Measurements from ENCODE around the gene FBXO7.

The FBXO7 gene

DNA sequence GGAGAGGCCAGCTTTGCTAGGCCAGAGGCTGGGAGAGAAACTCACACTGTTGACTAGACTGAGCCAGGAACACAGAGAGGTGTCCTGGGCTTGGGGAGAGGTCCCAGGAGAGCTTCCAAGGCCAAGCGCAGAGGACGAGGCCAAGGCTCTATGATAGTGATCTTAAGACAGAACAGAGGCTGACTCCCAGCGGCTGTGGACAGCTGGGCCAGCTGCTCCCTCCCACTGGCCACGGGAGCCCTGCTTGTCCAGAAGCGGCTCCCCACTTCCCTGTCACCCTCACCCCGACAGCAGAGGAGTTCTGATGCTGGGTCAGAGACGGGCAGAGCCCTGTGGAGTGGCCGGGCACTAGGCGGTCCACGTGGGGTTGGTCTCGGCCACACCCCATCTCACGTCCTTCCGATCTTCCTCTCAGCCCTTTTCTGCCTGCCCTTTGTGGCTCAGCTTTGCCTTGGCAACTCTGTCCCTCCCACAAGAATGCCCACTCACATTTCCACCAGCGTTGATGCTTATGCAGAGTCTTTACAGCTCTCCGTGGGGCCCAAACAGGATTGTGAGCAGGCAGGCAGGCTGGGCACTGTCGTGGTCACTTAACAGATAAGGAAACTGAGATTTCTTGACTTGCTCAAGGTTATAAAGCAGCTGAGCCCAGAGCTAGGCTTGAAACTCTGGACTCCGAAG is 68.2 kb downstream of the FBXO7 start:
- H3K36me3 ChIP-seq, result no peaks in the 10 kb centered on the region
- H3K27me3 ChIP-seq, result peaks cover 5% of the 10 kb centered on the region
- TF ChIP-seq, protein P1, sequence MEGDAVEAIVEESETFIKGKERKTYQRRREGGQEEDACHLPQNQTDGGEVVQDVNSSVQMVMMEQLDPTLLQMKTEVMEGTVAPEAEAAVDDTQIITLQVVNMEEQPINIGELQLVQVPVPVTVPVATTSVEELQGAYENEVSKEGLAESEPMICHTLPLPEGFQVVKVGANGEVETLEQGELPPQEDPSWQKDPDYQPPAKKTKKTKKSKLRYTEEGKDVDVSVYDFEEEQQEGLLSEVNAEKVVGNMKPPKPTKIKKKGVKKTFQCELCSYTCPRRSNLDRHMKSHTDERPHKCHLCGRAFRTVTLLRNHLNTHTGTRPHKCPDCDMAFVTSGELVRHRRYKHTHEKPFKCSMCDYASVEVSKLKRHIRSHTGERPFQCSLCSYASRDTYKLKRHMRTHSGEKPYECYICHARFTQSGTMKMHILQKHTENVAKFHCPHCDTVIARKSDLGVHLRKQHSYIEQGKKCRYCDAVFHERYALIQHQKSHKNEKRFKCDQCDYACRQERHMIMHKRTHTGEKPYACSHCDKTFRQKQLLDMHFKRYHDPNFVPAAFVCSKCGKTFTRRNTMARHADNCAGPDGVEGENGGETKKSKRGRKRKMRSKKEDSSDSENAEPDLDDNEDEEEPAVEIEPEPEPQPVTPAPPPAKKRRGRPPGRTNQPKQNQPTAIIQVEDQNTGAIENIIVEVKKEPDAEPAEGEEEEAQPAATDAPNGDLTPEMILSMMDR (IDR thresholded peaks at IDR 0.05), result no peak
- H3K4me1 ChIP-seq (ENCODE audit: control insufficient read depth in 1 of 2, insufficient read depth in 1 of 2, low read depth in 1 of 2, low read length in 1 of 2), result no peaks in the 10 kb centered on the region
- no peaks in the 10 kb centered on the region for H3K9me3 ChIP-seq
- no peak overlapping the region for H3K27ac ChIP-seq
- no peak overlapping the region for H3K4me3 ChIP-seq (ENCODE audit: low read depth in 1 of 2, low read length in 1 of 2)

DNA sequence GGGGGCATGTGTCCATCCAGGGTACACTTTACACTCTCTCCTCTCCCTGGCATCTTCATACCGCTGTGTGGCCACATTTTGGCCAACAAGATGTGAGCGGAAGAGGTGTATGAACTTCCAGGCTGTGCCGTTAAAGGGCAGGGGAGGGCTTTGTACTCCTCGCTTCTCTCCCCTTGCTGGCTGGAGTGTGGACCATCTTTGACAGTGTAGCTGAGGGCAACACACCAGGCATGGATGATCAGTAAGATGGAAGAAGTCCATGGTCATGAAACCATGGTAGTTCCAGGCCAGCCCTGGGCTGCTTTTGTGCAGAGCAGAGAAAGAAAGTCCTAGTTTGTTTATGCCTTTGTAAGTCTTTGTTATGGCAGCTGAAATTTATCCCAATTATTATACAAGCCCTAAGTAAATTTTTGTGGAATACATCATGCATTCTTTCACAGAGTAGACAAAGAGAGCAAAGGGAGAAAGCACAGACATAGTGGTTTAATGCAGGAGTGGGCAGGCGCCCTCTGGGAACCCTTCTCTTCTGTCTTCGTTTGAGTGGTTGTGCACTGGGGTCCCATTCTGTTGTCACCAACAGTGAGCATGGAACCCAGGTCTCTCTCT is 70.4 kb downstream of the FBXO7 start:
- Histone ChIP-seq H3K27ac (no peak overlapping the region), H3K27me3 (peaks cover 1% of the 10 kb centered on the region)
- TF ChIP-seq, protein P1 (IDR thresholded peaks at IDR 0.05), result no peak

DNA sequence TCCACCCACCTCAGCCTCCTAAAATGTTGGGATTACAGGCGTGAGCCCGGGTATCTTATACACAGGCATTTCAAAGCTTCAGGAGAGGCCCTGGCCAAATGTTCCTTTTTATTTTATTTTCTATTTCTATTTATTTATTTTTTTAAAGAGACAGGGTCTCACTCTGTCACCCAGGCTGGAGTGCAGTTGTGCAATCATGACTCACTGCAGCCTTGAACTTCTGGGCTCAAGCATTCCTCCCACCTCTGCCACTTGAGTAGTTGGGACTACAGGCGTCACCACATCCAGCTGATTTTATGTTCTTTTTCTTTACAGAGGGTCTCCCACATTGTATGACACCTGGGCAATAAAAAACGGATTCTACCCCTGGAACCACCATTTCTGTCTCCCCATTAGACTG is 71.2 kb downstream of the FBXO7 start:
- no peaks in the 10 kb centered on the region for H3K36me3 ChIP-seq
- TF ChIP-seq, protein P1 (IDR thresholded peaks at IDR 0.05), result no peak
- no peaks in the 10 kb centered on the region for H3K9me3 ChIP-seq
- no peak overlapping the region for H3K27ac ChIP-seq
- H3K4me3 ChIP-seq (ENCODE audit: low read depth in 1 of 2, low read length in 1 of 2), result no peak overlapping the region
- H3K4me1 ChIP-seq (ENCODE audit: control insufficient read depth in 1 of 2, insufficient read depth in 1 of 2, low read depth in 1 of 2, low read length in 1 of 2), result no peaks in the 10 kb centered on the region
- no peaks in the 10 kb centered on the region for H3K27me3 ChIP-seq

More for the DNA sequence above, 70.4 kb downstream of the FBXO7 start:
- H3K4me1 ChIP-seq (ENCODE audit: control insufficient read depth in 1 of 2, insufficient read depth in 1 of 2, low read depth in 1 of 2, low read length in 1 of 2), result no peaks in the 10 kb centered on the region
- H3K9me3 ChIP-seq, result no peaks in the 10 kb centered on the region
- no peak overlapping the region for H3K4me3 ChIP-seq (ENCODE audit: low read depth in 1 of 2, low read length in 1 of 2)
- H3K36me3 ChIP-seq, result no peaks in the 10 kb centered on the region

DNA sequence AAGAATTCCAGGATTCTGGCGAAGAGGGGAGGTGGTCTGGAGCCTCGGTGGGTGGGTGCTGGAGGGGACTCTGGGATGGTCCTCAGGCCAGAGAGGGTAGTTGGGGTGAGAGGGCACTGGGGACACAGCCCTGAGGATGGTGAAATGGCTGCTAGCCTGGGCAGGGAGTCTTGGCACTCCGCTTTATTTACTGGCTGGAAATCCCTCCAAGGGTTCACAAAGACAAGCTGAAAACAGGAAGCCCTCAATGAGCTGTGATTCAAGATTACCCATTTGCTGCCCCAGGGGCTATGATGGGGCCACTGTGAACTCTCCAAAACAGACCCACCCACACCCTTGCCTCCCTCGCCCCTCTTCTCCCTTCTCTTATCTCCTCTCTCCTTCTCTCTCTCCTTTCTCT is 71.9 kb downstream of the FBXO7 start:
- H3K9me3 ChIP-seq, result no peaks in the 10 kb centered on the region
- TF ChIP-seq, protein P1 (IDR thresholded peaks at IDR 0.05), result no peak
- no peaks in the 10 kb centered on the region for H3K36me3 ChIP-seq
- no peak overlapping the region for H3K27ac ChIP-seq
- no peaks in the 10 kb centered on the region for H3K27me3 ChIP-seq
- H3K4me3 ChIP-seq (ENCODE audit: low read depth in 1 of 2, low read length in 1 of 2), result no peak overlapping the region
- H3K4me1 ChIP-seq (ENCODE audit: control insufficient read depth in 1 of 2, insufficient read depth in 1 of 2, low read depth in 1 of 2, low read length in 1 of 2), result no peaks in the 10 kb centered on the region

DNA sequence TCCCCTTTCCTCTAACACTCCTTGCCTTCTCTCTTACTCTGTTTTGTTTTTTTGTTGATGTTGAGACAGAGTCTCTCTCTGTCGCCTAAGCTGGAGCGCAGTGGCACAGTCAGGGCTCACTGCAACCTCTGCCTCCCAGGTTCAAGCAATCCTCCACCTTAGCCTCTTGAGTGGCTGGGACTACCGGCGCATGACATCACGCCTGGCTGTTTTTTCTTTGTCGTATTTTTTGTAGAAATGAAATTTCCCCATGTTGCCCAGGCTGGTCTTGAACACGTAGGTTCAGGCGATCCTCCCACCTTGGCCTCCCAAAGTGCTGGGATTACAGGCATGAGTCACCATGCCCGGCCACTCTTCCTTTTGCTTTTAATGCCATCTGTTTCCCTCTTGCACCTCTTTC is 72.3 kb downstream of the FBXO7 start:
- Histone ChIP-seq H3K27me3 (no peaks in the 10 kb centered on the region), H3K27ac (no peak overlapping the region), H3K9me3 (no peaks in the 10 kb centered on the region), H3K36me3 (no peaks in the 10 kb centered on the region), H3K4me1 (ENCODE audit: control insufficient read depth in 1 of 2, insufficient read depth in 1 of 2, low read depth in 1 of 2, low read length in 1 of 2) (no peaks in the 10 kb centered on the region), H3K4me3 (ENCODE audit: low read depth in 1 of 2, low read length in 1 of 2) (no peak overlapping the region)
- TF ChIP-seq, protein P1 (IDR thresholded peaks at IDR 0.05), result no peak
